MM.1S (cell line): ENCODE results near the gene COPE.

ENCODE experiments used
- DNase-seq: peaks from one replicate; pipeline ENCODE4 v3.0.0-alpha.2; 2015
- H2AFZ ChIP-seq: fragments of 300-600 bp; sonication (generic); 2 replicates; pipeline ENCODE4 v1.6.0; 2016; ENCODE audit warnings: antibody characterized with exemption, low read length
- H3F3A ChIP-seq: fragments of 300-600 bp; sonication (generic); 2 replicates; pipeline ENCODE4 v1.6.1; 2016; ENCODE audit warnings: mild to moderate bottlenecking, antibody characterized with exemption, low read length, moderate library complexity, mixed read lengths; ENCODE audit not compliant: insufficient read depth
- H3K27ac ChIP-seq: fragments of 300-600 bp; sonication (generic); 2 replicates; pipeline ENCODE4 v1.5.1; 2016; ENCODE audit warnings: mild to moderate bottlenecking, low read length
- H3K27me3 ChIP-seq: fragments of 300-600 bp; sonication (generic); replicated peaks from 2 replicates; pipeline ENCODE4 v1.6.0; 2016; ENCODE audit warnings: low read length; ENCODE audit not compliant: insufficient read depth
- H3K36me3 ChIP-seq: fragments of 300-600 bp; sonication (generic); replicated peaks from 2 replicates; pipeline ENCODE4 v1.6.1; 2016; ENCODE audit warnings: mild to moderate bottlenecking, low read length, mixed read lengths; ENCODE audit not compliant: insufficient read depth
- H3K4me1 ChIP-seq: fragments of 300-600 bp; sonication (generic); 2 replicates; pipeline ENCODE4 v1.6.1; 2016; ENCODE audit warnings: low read length, mixed read lengths
- H3K4me2 ChIP-seq: fragments of 300-600 bp; sonication (generic); 2 replicates; pipeline ENCODE4 v1.6.0; 2016; ENCODE audit warnings: low read depth, low read length
- H3K4me3 ChIP-seq: fragments of 300-600 bp; sonication (generic); 2 replicates; pipeline ENCODE4 v1.5.1; 2016; ENCODE audit warnings: low read length, mixed read lengths
- H3K79me2 ChIP-seq: fragments of 300-600 bp; sonication (generic); 2 replicates; pipeline ENCODE4 v1.6.1; 2016; ENCODE audit warnings: mixed run types, low read length, mixed read lengths
- H3K9ac ChIP-seq: fragments of 300-600 bp; sonication (generic); 2 replicates; pipeline ENCODE4 v1.6.1; 2016; ENCODE audit warnings: low read length, mixed read lengths
- H3K9me2 ChIP-seq: fragments of 300-600 bp; sonication (generic); replicated peaks from 2 replicates; pipeline ENCODE4 v1.6.1; 2016; ENCODE audit warnings: mild to moderate bottlenecking, low read length, mixed read lengths; ENCODE audit not compliant: insufficient read depth
- H3K9me3 ChIP-seq: fragments of 300-600 bp; sonication (generic); replicated peaks from 2 replicates; pipeline ENCODE4 v1.6.1; 2016; ENCODE audit warnings: mild to moderate bottlenecking, low read length, mixed read lengths; ENCODE audit not compliant: insufficient read depth
- H4K20me1 ChIP-seq: fragments of 300-600 bp; sonication (generic); 2 replicates; pipeline ENCODE4 v1.6.1; 2016; ENCODE audit warnings: mild to moderate bottlenecking, low read length, moderate library complexity, mixed read lengths; ENCODE audit not compliant: insufficient read depth
- EZH2 ChIP-seq: fragments of 300-600 bp; sonication (generic); optimal IDR thresholded peaks from 2 replicates; pipeline ENCODE3; 2017; ENCODE audit warnings: low read depth, mild to moderate bottlenecking, antibody characterized with exemption, low read length, mixed read lengths
- EZH2phosphoT487 ChIP-seq: fragments of 300-600 bp; sonication (generic); IDR thresholded peaks from 2 replicates; pipeline ENCODE4 v1.6.1; 2018; ENCODE audit warnings: antibody characterized with exemption, low read length
- TF ChIP-seq, protein P1 (sequence below): fragments of 300-600 bp; sonication (generic); IDR thresholded peaks from 2 replicates; pipeline ENCODE4 v1.5.1; 2016; ENCODE audit warnings: antibody characterized with exemption, low read length, mixed read lengths

The COPE gene

GRCh38 chr19:18919086-18919899, at the start of gene COPE, which contains the start of gene DDX49:
Gene COPE (minus strand): TSS chr19:18919387. CDS start chr19:18919348, 39 bp downstream.
Gene DDX49 (plus strand): TSS chr19:18919715. CDS start chr19:18919742, 27 bp downstream.
- Histone ChIP-seq H3K9me2 (no peaks in the 10 kb centered on the region), H3K4me2 (peak within 1 kb of the TSS; percentile 94), H3K27ac (peak within 1 kb of the TSS; percentile 85), H4K20me1 (no peaks in the 10 kb centered on the region), H3K4me1 (peaks cover 5% of the 10 kb centered on the region), H3F3A (peaks cover 8% of the 10 kb centered on the region), H2AFZ (peak within 1 kb of the TSS; percentile 57), H3K9me3 (no peaks in the 10 kb centered on the region), H3K36me3 (peaks cover 4% of the 10 kb centered on the region; the same call in 1 of the 2 replicates), H3K27me3 (no peaks in the 10 kb centered on the region), H3K4me3 (peak within 1 kb of the TSS; percentile 99), H3K79me2 (peaks cover 88% of the 10 kb centered on the region), H3K9ac (peak within 1 kb of the TSS; percentile 94)
- DNase-seq: peak; percentile 100
- TF ChIP-seq, protein P1, sequence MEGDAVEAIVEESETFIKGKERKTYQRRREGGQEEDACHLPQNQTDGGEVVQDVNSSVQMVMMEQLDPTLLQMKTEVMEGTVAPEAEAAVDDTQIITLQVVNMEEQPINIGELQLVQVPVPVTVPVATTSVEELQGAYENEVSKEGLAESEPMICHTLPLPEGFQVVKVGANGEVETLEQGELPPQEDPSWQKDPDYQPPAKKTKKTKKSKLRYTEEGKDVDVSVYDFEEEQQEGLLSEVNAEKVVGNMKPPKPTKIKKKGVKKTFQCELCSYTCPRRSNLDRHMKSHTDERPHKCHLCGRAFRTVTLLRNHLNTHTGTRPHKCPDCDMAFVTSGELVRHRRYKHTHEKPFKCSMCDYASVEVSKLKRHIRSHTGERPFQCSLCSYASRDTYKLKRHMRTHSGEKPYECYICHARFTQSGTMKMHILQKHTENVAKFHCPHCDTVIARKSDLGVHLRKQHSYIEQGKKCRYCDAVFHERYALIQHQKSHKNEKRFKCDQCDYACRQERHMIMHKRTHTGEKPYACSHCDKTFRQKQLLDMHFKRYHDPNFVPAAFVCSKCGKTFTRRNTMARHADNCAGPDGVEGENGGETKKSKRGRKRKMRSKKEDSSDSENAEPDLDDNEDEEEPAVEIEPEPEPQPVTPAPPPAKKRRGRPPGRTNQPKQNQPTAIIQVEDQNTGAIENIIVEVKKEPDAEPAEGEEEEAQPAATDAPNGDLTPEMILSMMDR: no peak
- no peak for TF ChIP-seq EZH2phosphoT487
- no peak for TF ChIP-seq EZH2

DNA sequence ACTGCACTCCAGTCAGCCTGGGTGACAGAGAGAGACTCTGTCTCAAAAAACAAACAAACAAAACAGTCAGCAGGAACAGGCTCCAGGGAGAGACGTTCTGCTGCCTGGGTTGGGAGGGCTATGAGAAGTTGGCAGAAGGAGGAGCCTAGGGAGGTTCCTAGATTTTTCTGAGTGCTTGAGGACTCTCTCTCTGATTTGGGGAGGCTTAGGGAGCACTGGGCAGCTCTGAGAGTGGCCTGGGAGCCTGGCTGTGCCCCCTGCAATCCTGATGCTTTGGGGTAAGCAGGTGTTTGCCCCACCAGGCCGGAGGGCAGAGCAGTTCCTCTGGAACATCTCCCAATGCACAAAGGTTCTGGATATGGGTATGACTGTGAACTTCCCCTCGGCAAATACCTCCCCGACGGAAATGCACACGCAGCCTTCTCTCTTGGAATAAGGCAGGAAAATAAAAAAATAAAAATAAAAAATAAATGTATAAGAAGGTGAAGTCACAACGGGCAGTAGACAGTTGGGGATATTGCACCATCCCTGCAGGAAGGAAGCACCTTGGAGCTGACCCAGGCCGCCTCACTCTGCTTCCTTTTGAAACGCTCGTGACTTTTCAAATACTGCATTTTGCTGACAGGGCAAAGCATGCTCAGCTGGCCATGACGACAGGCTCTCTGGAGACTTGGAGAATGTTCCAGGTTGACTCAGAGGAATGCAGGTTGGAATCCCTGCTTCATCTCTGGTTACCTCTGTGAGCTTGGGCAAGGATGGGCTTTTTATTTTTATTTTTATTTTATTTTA, 48.4 kb upstream of the COPE start:
- Histone ChIP-seq H3K9ac (no peak overlapping the region), H3K9me2 (no peaks in the 10 kb centered on the region), H3K9me3 (no peaks in the 10 kb centered on the region), H3K27ac (no peak overlapping the region), H2AFZ (0 out of 2 replicates have a peak overlapping the region, but pooled peaks have one; percentile 19), H3K4me3 (no peak overlapping the region), H3K27me3 (no peaks in the 10 kb centered on the region), H3K36me3 (no peaks in the 10 kb centered on the region), H3K4me1 (no peaks in the 10 kb centered on the region), H3K4me2 (no peak overlapping the region), H3K79me2 (no peaks in the 10 kb centered on the region), H3F3A (no peaks in the 10 kb centered on the region), H4K20me1 (no peaks in the 10 kb centered on the region)
- DNase-seq: no peak
- TF ChIP-seq EZH2: no peak
- no peak for TF ChIP-seq EZH2phosphoT487
- TF ChIP-seq, protein P1: no peak

GRCh38 chr19:18966307-18966706, 47.1 kb upstream of the COPE start:
- H3K9me2 ChIP-seq: no peaks in the 10 kb centered on the region
- no peak for TF ChIP-seq EZH2phosphoT487
- H3K36me3 ChIP-seq: no peaks in the 10 kb centered on the region
- no peaks in the 10 kb centered on the region for H4K20me1 ChIP-seq
- no peak overlapping the region for H3K9ac ChIP-seq
- no peaks in the 10 kb centered on the region for H3K27me3 ChIP-seq
- H3K4me1 ChIP-seq: no peaks in the 10 kb centered on the region
- H3K79me2 ChIP-seq: no peaks in the 10 kb centered on the region
- H3K4me2 ChIP-seq: no peak overlapping the region
- H3K4me3 ChIP-seq: no peak overlapping the region
- H3K9me3 ChIP-seq: no peaks in the 10 kb centered on the region
- no peaks in the 10 kb centered on the region for H3F3A ChIP-seq
- no peak overlapping the region for H2AFZ ChIP-seq
- H3K27ac ChIP-seq: no peak overlapping the region
- DNase-seq: no peak
